ENCODE results near the gene TMEM165.

TMEM165 gene

GRCh38 chr4:55381502-55381901 is 14.3 kb upstream of the TMEM165 start:
- Histone ChIP-seq H3K79me2 (ENCODE audit: control insufficient read depth, insufficient read depth, low read length, poor library complexity) (no peaks in the 10 kb centered on the region), H2BK120ac (ENCODE audit: insufficient read depth, low read length, poor library complexity) (no peak overlapping the region), H3K14ac (ENCODE audit: low read length) (no peak overlapping the region), H3K36me3 (ENCODE audit: control insufficient read depth in 1 of 2, insufficient read depth in 2 of 2, low read length in 2 of 2) (no peaks in the 10 kb centered on the region), H3K27ac (ENCODE audit: low read depth, low read length) (no peak overlapping the region), H2AK5ac (ENCODE audit: low read length) (no peak overlapping the region), H3K79me1 (ENCODE audit: low read length) (no peaks in the 10 kb centered on the region), H3K9ac (ENCODE audit: low read length) (no peak overlapping the region), H2AFZ (ENCODE audit: insufficient read depth, low read length, poor library complexity) (no peak overlapping the region), H4K12ac (ENCODE audit: low read depth, low read length) (no peak overlapping the region), H3K4me3 (ENCODE audit: low read depth, low read length) (no peak overlapping the region), H3K23ac (ENCODE audit: low read length) (no peak overlapping the region), H3K4me1 (ENCODE audit: control insufficient read depth in 1 of 2, insufficient read depth in 2 of 2, low read length in 2 of 2) (peaks cover 0 to 5% of the 10 kb centered on the region in 2 experiments), H3K18ac (ENCODE audit: low read length) (no peak overlapping the region), H3K4ac (ENCODE audit: low read depth, low read length) (no peak overlapping the region), H3K4me2 (ENCODE audit: low read length) (no peak overlapping the region), H4K8ac (ENCODE audit: low read depth, low read length) (no peak overlapping the region), H2BK5ac (ENCODE audit: low read depth, low read length, poor library complexity) (no peak overlapping the region), H4K91ac (ENCODE audit: low read depth, low read length) (no peak overlapping the region), H3K9me3 (ENCODE audit: insufficient read depth, low read depth, low read length) (no peaks in the 10 kb centered on the region), H2BK12ac (ENCODE audit: low read length) (no peak overlapping the region), H3K27me3 (ENCODE audit: insufficient read depth, low read length) (no peaks in the 10 kb centered on the region)
- WGBS (ENCODE audit: extremely low coverage, insufficient coverage, insufficient read length): no CpG with 5 or more reads among the region's 7 CpGs
- DNase-seq: no peak

- DNase-seq: no peak
- Histone ChIP-seq H3K23ac (ENCODE audit: low read length) (no peak overlapping the region), H3K79me2 (ENCODE audit: control insufficient read depth, insufficient read depth, low read length, poor library complexity) (no peaks in the 10 kb centered on the region)
These were observed 13.2 kb upstream of the TMEM165 start for GRCh38 chr4:55382488-55383003.

DNA sequence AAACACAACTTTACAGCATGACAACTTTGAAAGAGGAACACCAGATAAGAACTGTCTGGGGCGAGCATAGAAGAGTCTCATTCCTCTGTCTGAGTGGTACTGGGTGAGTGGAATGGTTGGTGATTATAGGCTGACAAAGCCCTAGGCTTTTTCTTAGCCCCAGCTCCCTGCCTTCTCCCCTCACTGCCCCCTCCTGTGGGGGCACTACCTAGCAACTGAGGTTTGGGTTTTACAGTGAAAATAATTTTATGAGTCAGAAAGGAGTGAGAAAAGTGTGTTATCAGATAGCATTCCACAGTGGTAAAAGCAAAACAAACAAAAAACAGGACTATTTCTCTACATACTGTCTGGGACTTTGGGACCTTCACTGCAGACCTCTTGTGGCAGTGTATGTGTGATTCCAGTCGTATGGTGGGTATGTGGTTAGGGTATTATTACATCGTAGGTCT is 10.5 kb upstream of the TMEM165 start:
- Histone ChIP-seq H3K27ac (ENCODE audit: low read depth, low read length) (peak overlapping the region; percentile 47), H3K18ac (ENCODE audit: low read length) (no peak overlapping the region), H3K36me3 (ENCODE audit: control insufficient read depth in 1 of 2, insufficient read depth in 2 of 2, low read length in 2 of 2) (no peaks in the 10 kb centered on the region), H2AK5ac (ENCODE audit: low read length) (no peak overlapping the region), H3K23ac (ENCODE audit: low read length) (no peak overlapping the region), H2BK12ac (ENCODE audit: low read length) (no peak overlapping the region), H4K91ac (ENCODE audit: low read depth, low read length) (no peak overlapping the region), H3K4ac (ENCODE audit: low read depth, low read length) (no peak overlapping the region), H3K14ac (ENCODE audit: low read length) (no peak overlapping the region), H2AFZ (ENCODE audit: insufficient read depth, low read length, poor library complexity) (no peak overlapping the region), H2BK120ac (ENCODE audit: insufficient read depth, low read length, poor library complexity) (no peak overlapping the region), H3K4me1 (ENCODE audit: control insufficient read depth in 1 of 2, insufficient read depth in 2 of 2, low read length in 2 of 2) (peaks cover 0 to 5% of the 10 kb centered on the region in 2 experiments), H3K9me3 (ENCODE audit: insufficient read depth, low read depth, low read length) (no peaks in the 10 kb centered on the region), H3K79me2 (ENCODE audit: control insufficient read depth, insufficient read depth, low read length, poor library complexity) (no peaks in the 10 kb centered on the region), H3K4me2 (ENCODE audit: low read length) (no peak overlapping the region), H3K27me3 (ENCODE audit: insufficient read depth, low read length) (no peaks in the 10 kb centered on the region), H3K79me1 (ENCODE audit: low read length) (no peaks in the 10 kb centered on the region), H4K12ac (ENCODE audit: low read depth, low read length) (no peak overlapping the region), H4K8ac (ENCODE audit: low read depth, low read length) (no peak overlapping the region), H3K9ac (ENCODE audit: low read length) (no peak overlapping the region), H3K4me3 (ENCODE audit: low read depth, low read length) (no peak overlapping the region), H2BK5ac (ENCODE audit: low read depth, low read length, poor library complexity) (no peak overlapping the region)
- DNase-seq: peak in 1 of 2 donors; percentile 56
- no CpG with 5 or more reads among the region's 3 CpGs for WGBS (ENCODE audit: extremely low coverage, insufficient coverage, insufficient read length)

More at GRCh38 chr4:55382488-55383003, 13.2 kb upstream of the TMEM165 start:
- H3K27me3 ChIP-seq (ENCODE audit: insufficient read depth, low read length): no peaks in the 10 kb centered on the region
- H3K27ac ChIP-seq (ENCODE audit: low read depth, low read length): no peak overlapping the region
- H4K12ac ChIP-seq (ENCODE audit: low read depth, low read length): no peak overlapping the region
- H3K4me3 ChIP-seq (ENCODE audit: low read depth, low read length): no peak overlapping the region
- H2BK5ac ChIP-seq (ENCODE audit: low read depth, low read length, poor library complexity): no peak overlapping the region
- H3K4me1 ChIP-seq (ENCODE audit: control insufficient read depth in 1 of 2, insufficient read depth in 2 of 2, low read length in 2 of 2): peaks cover 0 to 5% of the 10 kb centered on the region in 2 experiments
- H3K4me2 ChIP-seq (ENCODE audit: low read length): no peak overlapping the region
- H3K14ac ChIP-seq (ENCODE audit: low read length): no peak overlapping the region
- no peak overlapping the region for H3K9ac ChIP-seq (ENCODE audit: low read length)
- no peaks in the 10 kb centered on the region for H3K36me3 ChIP-seq (ENCODE audit: control insufficient read depth in 1 of 2, insufficient read depth in 2 of 2, low read length in 2 of 2)
- H4K8ac ChIP-seq (ENCODE audit: low read depth, low read length): no peak overlapping the region
- H3K9me3 ChIP-seq (ENCODE audit: insufficient read depth, low read depth, low read length): no peaks in the 10 kb centered on the region
- no peak overlapping the region for H2AFZ ChIP-seq (ENCODE audit: insufficient read depth, low read length, poor library complexity)
- WGBS (ENCODE audit: extremely low coverage, insufficient coverage, insufficient read length): no CpG with 5 or more reads among the region's 3 CpGs
- H3K18ac ChIP-seq (ENCODE audit: low read length): no peak overlapping the region
- no peak overlapping the region for H3K4ac ChIP-seq (ENCODE audit: low read depth, low read length)
- H3K79me1 ChIP-seq (ENCODE audit: low read length): no peaks in the 10 kb centered on the region
- H2BK120ac ChIP-seq (ENCODE audit: insufficient read depth, low read length, poor library complexity): no peak overlapping the region
- no peak overlapping the region for H4K91ac ChIP-seq (ENCODE audit: low read depth, low read length)
- no peak overlapping the region for H2BK12ac ChIP-seq (ENCODE audit: low read length)
- H2AK5ac ChIP-seq (ENCODE audit: low read length): no peak overlapping the region

DNA sequence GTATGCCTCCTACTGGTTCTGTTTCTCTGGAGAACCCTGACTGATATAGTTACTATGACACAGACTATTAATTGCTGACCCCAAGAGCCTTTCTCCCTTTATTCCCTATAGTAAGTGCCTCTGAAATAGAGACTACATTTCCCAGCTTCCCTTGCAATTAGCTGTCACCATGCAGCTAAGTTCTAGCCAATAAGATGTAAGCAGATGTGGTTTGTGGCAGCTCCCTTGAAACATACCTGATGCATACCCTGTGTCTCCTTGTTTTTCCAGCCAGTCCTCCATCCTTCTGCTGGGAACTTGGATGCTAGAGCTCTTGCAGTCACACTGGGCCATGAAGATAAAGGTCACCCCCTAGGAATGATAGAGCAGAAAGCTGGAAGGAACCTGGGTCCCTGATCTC is 9.7 kb upstream of the TMEM165 start:
- no peak overlapping the region for H3K14ac ChIP-seq (ENCODE audit: low read length)
- peaks cover 0 to 5% of the 10 kb centered on the region in 2 experiments for H3K4me1 ChIP-seq (ENCODE audit: control insufficient read depth in 1 of 2, insufficient read depth in 2 of 2, low read length in 2 of 2)
- no peaks in the 10 kb centered on the region for H3K9me3 ChIP-seq (ENCODE audit: insufficient read depth, low read depth, low read length)
- DNase-seq: peak in 1 of 2 donors; percentile 68
- H3K27ac ChIP-seq (ENCODE audit: low read depth, low read length): no peak overlapping the region
- H3K27me3 ChIP-seq (ENCODE audit: insufficient read depth, low read length): no peaks in the 10 kb centered on the region
- no peak overlapping the region for H3K4me3 ChIP-seq (ENCODE audit: low read depth, low read length)
- H3K36me3 ChIP-seq (ENCODE audit: control insufficient read depth in 1 of 2, insufficient read depth in 2 of 2, low read length in 2 of 2): no peaks in the 10 kb centered on the region
- H3K18ac ChIP-seq (ENCODE audit: low read length): no peak overlapping the region
- no peak overlapping the region for H2AFZ ChIP-seq (ENCODE audit: insufficient read depth, low read length, poor library complexity)
- no peak overlapping the region for H2AK5ac ChIP-seq (ENCODE audit: low read length)
- no peaks in the 10 kb centered on the region for H3K79me1 ChIP-seq (ENCODE audit: low read length)
- no peak overlapping the region for H3K9ac ChIP-seq (ENCODE audit: low read length)
- no peak overlapping the region for H3K4me2 ChIP-seq (ENCODE audit: low read length)
- H2BK120ac ChIP-seq (ENCODE audit: insufficient read depth, low read length, poor library complexity): no peak overlapping the region
- H4K12ac ChIP-seq (ENCODE audit: low read depth, low read length): no peak overlapping the region
- H2BK5ac ChIP-seq (ENCODE audit: low read depth, low read length, poor library complexity): no peak overlapping the region
- no peak overlapping the region for H2BK12ac ChIP-seq (ENCODE audit: low read length)
- H3K23ac ChIP-seq (ENCODE audit: low read length): no peak overlapping the region
- no peak overlapping the region for H4K8ac ChIP-seq (ENCODE audit: low read depth, low read length)
- H4K91ac ChIP-seq (ENCODE audit: low read depth, low read length): no peak overlapping the region
- H3K4ac ChIP-seq (ENCODE audit: low read depth, low read length): no peak overlapping the region
- H3K79me2 ChIP-seq (ENCODE audit: control insufficient read depth, insufficient read depth, low read length, poor library complexity): no peaks in the 10 kb centered on the region

Data from trophoblast cell (in vitro differentiated cells and primary cell).